Hypothalamus (tissue), 51 donors: ENCODE results near the gene C17orf107.
"Not testable (repeated sequence)": the region's sequence is repeated elsewhere in the genome, so short reads cannot be mapped to it uniquely, and the experiment has no call there.

Experiments used
- DNase-seq, 51 donors: peaks; one replicate each; lab custom pipeline; 2025; lab: John Stamatoyannopoulos, UW

Gene C17orf107

DNA sequence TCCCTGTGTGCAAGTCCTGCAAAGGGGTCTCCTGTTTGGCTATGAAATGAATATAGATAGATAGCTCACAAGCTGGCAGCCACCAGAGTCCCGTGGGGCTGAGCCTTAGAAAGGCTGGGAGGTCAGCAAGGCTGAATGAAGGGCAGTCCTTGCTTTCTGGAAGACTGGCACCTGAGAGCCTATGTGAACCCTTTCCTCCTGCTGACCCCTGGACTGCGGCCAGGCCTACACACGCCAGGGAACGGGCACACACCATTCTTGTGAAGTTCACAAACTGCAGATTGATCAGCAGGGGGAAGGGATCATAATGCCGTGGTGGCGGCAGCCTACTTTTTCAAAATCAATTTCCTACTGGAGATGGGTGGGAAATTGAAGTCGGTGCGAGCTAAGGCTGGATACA is 985 bp upstream of the C17orf107 start:
- DNase-seq, result no peak

DNA sequence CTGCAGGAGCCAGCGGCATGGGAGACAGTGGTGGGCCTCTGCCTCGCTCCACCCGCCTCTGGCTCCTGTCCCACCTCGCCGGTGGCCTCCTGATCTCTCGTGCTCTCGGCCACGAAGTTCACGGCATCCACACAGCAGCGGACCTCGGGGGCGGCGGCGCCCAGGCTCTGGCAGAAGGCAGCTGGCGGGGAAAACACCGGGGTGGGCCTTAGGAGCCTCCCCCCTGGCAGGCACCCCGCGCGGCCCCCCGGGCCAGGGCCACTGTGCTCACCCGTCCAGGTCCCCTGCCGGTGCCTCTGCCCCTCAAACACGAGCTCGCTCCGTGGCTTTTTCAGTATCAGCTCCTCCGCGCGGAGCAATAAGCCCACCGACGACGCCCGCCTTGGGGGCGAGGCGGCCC is 409 bp upstream of the C17orf107 start:
- no peak for DNase-seq

DNA sequence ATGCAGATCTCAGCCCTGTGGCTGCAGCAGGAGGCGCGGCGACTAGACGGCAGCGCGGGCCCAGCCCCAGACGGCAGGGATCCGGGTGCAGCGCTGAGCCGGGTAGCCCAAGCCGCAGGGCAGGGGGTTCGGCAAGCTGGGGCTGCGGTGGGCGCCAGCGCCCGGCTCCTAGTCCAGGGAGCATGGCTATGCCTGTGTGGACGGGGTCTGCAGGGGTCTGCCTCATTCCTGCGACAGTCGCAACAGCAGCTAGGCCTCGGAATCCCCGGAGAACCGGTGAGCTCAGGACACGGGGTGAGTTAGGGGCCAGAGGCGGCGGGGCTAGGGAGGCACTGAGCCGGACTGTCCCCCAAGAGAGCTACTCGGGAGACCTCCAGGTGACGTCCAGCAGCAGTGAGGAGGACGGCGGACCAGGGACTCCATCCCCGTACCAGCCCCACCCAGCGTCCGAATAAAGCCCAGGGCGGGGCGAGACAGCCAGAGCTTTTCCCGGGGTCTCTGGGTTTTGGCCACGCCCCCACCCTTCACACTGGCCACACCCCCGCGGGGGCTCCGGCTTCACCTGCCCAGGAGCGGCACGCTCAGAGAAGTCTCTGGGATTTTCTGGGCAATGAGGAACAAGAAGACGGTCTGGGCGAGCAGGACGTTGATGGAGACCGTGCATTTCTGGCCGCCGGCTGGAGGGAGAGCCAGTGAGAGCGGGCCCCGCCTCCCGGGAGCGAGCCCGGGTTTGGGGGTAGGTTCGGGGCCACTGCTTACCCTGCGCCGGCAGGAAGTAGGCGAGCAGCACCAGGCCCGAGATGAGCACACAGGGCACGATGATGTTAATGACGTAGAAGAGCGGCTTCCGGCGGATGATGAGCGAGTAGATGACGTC is 1.1 kb downstream of the C17orf107 start:
- DNase-seq, result peak in 3 of 51 donors; percentile 11 to 27 (median 23)

DNA sequence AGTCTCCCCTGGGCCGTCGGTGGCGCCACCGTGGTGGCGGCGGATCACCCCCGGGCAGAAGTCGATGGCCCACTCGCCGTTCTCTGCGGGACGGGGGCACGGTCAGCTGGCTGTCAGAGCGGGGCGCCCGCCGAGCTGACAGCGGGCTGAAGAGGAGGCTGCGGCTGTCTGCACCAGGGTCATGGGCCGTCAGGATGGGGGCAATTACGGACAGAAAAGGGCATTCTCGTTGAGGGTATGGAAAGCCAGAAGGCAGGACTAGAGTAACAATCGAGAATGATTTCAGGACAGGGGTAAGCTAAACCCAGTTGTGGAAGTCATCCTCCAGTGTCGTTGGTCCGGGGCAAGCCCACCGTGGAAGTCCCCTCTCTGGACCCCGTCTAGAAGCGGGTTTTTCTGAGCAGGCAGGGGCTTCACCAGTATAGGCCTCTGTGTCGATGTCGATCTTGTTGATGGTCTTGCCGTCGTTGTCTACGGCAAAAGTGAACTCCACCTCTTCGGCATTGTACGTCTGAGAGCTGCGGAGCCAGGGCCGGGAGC is 1.8 kb downstream of the C17orf107 start:
- no peak for DNase-seq

DNA sequence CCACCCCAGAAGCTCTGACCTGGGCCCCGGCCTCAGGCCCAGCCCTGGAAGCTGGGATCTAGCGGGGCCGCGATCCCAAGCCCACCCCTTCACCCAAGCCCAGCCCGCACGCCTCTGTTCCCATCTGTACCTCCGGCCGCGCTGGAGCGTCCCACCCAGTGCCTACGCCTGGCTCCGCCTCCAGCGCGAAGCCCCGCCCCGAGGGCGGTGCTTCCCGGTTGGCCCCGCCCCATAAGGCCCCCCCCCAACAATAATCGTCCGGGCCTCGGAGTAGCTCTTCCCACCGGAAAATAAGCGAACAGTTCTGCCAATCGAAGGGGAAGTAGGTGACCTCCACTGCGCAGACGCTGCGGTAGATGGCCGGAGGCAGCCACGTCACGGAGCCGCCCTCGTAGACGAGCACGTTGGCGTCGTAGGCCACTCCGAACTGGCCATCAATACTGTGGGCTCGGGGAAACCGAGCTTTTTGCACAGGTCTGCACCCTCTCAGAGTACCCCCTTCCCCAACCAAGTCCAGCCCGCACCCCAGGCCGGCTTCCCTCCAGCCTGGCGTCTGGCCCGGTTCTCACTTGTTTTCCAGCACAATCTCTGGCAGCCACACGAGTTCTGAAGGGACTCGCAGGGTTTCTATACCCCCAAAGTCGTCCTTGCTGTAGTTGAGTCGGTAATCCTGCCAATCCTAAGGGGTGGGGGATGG is 2.5 kb downstream of the C17orf107 start:
- DNase-seq, result peak in 30 of 51 donors; percentile 11 to 84 (median 40)

DNA sequence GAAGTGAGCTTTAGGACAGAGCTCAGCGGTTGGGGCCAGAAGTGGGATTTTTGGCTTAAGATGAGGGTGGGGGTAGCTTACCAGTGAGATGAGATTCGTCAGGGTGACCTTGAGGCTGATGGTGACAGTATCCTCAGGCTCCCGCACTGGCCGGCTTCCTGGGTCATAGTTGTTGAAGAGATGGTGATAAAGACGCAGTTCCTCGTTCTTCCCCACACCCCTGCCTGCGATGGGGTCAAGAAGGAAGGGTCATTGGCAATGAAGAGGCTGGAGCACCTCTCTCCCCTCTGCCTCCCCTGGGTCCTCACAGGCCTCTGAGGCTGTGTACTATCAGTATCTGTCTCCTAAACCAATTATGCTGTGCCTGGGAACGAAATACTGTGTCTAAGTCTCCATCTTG is 3.2 kb downstream of the C17orf107 start:
- no peak for DNase-seq

DNA sequence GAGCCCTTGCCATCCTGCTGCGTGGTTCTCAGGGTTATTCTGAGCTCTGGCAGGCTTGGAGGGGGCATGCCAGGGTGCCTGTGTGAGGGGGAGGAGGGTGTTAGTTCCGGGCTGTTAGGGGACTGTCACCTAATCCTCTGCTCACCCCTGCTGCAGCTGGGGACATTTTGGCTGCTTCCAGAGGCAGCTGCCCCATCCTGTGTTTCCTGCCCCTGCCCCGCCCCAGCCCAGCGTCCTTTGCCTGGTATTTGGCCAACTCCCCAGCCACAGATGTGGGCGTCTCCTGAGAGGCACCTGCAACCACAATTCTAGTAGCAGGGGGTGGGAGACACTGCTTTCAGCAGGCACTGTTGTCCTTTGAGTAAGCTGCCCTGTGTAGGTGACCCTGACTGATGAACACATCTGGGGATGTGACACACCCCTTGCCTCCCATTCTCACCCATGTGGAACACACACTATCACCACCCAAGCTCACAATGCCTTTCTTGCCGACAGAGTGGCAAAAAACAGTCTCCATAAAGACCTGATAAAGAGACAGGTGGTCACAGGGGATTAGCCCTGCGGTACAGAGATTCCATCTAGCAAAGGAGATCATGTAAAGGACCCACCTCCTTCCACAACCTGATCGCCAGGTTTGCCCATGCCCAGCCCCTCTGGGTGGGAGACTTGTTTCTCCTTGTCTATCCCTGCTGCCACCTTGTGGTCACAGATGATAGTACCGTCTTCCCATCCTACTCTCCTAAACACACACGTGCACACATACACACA is 3.9 kb downstream of the C17orf107 start, which contains the start of gene CHRNE:
Gene CHRNE (minus strand): TSS at position 48 of the 768 bp plus-strand sequence. CDS start 35 bp downstream, at position 13.
- DNase-seq, result peak in 41 of 51 donors; percentile 8 to 82 (median 55)

DNA sequence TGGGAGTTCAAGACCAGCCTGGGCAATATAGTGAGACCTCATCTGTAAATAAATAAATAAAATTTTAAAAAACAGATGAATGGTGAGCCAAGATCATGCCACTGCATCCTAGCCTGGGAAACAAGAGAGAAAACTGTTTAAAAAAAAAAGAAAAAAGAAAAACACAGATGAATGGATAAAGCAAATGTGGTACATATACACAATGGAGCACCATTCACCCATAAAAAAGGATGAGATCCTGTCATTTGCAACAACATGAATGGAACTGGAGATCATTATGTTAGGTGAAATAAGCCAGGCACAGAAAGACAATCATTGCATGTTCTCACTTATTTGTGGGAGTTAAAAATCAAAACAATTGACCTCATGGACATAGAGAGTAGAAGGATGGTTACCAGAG is 7.3 kb downstream of the C17orf107 start:
- not testable (repeated sequence) for DNase-seq

DNA sequence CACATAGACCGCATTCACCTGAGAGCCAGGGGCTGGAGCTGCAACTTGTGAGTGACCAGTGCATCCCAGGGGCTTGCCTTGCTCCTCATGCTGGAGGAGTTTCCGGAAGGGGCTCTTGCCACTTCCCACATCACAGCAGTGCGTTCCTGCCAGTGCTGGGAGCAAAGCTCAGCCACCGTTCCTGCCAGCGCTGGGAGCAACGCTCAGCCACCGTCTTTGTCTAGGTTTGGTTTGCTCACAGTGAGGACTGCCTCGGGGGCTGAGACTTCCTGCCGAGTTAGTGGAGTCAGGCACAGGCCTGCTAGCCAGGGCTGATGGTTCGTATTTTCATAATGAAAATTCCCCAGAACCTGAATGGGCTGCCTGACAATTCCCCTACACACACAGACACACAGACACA is 9.0 kb downstream of the C17orf107 start:
- DNase-seq, result peak in 1 of 51 donors; percentile 8

DNA sequence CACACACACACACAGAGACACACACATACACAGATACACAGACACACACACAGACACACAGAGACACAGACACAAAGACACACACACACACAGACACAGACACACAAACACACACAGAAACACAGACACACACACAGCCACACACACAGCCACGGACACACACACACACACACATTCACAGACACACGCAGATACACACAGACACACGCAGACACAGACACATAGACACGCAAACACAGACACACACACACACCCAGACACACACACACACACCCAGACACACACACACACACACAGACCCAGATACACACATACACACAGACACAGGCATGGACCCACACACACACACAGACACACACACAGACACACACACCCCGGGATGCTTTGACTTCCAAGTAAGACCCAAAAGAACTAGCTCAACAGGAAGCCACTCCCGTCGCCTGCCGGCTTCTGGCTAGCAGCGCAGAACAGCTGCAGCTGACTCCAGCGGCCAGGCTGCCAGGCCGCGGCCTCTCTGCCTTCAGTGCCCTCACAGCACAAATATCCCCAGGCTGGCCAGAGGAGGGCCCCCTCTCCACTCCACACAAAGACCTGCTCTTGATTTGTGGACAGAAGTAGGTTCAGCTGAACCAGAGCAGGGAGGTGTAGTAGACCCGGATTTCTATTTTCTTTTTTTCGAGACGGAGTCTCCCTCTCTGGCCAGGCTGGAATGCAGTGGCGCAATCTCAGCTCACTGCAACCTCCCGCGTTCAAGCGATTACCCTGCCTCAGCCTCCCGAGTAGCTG is 9.6 kb downstream of the C17orf107 start:
- DNase-seq, result peak in 46 of 51 donors; percentile 21 to 89 (median 75)

DNA sequence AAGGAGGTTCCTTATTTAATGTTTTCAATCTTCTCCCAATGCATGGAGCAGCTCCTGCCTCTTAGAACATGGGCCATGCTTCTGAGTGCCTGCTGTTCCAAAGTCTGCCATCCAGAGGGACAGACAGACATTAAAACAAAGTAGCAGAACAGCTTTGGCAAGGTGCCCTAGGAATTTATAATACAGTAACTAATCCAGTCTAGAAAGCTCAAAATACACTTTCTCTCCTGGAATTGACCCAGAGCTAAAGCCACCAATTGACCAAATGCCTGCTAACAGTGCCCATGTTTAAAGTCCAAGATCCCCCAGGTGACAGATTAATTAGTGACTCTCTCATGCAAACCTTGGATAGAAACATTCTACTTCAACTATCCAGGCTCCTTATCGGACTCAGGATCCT is 14.7 kb downstream of the C17orf107 start:
- DNase-seq, result no peak

DNA sequence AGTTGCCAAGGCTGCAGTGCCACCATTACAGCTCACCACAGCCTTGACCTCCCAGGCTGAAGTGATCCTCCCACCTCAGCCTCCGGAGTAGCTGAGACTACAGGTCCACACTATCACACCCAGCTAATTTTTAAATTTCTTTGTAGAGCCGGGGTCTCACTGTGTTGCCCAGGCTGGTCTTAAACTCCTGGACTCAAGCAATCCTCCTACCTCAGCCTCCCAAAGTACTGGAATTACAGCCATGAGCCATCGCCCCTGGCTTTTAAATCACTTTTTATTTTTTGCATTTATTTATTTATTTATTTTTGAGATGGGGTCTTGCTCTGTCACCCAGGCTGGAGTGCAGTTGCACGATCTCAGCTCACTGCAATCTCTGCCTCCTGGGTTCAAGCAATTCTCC is 15.2 kb downstream of the C17orf107 start:
- DNase-seq, result not testable (repeated sequence)

DNA sequence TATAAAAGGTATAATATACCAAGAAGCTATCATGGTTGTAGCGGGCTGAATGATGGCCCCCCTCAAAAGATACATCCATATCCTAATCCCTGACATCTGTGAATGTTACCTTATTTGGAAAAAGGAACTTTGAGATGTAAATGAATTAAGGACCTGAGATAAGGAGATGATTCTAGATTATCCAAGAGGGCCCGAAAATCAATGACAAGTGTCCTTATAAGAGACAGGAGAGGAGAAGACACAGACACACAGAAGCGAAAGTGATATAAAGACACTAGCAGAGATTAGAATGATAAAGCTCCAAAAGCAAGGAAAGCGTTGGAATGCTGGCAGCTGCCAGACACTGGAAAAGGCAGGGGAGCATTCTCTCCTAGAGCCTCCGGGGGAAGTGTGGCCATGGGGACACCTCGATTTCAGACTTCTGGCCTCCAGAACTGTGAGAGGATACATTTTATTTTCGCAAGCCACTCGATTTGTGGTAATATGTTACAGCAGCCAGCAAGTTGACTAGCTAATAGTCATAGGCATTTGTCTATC is 20.2 kb downstream of the C17orf107 start:
- DNase-seq, result no peak

DNA sequence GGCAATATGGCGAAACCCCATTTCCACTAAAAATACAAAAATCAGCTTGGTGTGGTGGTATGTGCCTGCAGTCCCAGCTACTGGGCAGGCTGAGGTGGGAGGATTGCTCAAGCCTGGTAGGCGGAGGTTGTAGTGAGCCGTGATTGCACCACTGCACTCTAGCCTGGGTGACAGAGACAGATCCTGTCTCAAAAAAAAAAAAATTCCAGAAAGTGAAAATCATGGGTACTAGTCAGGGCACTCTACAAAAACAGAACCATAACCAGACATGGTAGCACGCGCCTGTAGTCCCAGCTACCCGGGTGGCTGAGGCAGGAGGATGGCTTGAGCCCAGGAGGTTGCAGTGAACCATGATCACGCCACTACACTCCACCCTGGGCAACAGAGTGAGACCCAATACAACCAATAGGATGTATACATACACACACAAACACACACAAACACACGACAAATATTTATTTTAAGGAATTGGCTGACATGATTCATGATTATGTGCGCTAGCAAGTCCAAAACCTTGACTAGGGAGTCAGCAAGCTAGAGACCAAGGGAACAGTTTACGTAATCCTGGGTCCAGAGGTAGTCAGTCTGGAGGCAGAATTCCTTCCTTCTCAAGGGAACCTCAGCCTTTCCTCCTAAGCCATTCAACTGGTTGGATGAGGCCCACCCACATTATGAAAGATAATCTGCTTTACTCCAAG is 21.2 kb downstream of the C17orf107 start:
- DNase-seq, result no peak

DNA sequence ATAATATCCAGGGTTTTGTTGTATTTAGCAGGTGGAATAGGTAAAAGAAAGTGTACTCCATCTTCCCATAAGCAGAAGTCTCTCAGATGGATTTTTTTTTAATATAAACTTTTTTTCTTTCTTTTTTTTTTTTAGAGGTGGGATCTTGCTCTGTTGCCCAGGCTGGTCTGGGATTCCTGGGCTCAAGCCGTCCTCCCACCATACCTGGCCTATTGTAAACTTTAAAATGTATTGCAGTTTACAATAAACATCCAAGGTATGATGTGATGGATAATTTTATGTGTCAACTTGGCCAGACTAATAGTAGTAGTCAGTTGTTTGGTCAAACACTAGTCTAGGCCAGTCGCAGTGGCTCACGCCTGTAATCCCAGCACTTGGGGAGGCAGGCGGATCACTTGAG is 22.0 kb downstream of the C17orf107 start:
- no peak for DNase-seq

DNA sequence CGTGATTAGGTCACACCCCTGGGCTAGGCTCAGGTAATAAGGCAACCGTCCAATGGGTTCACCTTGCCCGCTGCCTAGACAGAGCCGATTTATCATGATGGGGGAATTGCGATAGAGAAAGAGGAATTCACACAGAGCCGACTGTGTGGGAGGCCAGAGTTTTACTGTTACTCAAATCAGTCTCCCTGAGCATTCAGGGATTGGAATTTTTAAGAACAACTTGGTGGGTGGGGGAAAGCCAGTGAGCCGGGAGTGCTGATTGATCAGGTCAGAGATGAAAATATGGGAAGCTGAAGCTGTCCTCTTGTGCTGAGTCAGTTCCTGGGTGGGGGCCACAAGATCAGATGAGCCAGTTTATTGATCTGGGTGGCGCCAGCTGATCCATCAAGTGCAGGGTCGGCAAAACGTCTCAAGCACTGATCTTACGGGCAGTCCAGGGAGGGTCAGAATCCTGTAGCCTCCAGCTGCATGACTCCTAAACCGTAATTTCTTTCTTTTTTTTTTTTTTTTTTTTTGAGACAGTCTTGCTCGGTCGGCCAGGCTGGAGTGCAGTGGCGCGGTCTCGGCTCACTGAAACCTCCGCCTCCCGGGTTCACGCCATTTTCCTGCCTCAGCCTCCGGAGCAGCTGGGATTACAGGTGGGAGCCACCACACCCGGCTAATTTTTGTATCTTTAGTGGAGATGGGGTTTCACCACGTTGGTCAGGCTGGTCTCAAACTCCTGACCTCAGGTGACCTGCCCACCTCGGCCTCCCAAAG is 27.4 kb downstream of the C17orf107 start:
- not testable (repeated sequence) for DNase-seq

DNA sequence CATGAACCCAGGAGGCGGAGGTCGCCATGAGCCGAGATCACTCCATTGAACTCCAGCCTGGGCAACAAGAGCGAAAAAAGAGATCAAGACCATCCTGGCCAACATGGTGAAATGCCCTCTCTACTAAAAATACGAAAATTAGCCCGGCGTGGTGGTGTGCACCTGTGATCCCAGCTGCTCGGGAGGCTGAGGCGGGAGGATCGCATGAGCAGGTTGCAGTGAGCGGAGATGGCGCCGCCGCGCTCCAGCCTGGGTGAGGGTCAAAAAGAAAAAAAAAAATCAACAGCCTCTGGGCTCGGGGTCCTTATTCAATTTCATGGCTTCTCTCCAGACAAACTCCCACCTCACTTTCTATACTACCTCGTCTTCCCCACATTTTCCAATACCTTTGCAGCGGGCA is 29.5 kb downstream of the C17orf107 start:
- DNase-seq, result no peak

DNA sequence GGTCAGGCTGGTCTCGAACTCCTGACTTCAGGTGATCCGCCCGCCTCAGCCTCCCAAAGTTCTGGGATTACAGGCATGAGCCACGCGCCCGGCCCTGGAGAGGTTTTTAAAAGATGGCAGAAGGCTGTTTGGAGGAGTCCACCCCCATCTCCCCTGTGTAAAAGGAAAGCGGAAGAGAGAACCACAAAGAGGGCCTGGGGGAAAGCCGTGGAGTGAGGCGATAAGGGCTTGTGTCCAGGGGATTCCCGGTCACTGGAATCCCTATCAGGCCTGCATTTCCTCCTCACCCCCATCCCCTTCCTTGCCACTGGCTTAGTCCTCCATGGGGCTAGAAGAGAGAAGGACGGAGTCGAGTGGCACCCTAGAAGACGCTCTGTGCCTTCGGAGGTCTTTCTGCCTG is 32.6 kb downstream of the C17orf107 start, which contains the start of gene GP1BA:
Gene GP1BA (plus strand): TSS at position 315 of the 400 bp plus-strand sequence. CDS start 328 bp downstream, outside the sequence.
- DNase-seq, result no peak
